Mesendoderm (in vitro differentiated cells): Measurements from ENCODE around the gene PLEKHG1.

Experiments
- DNase-seq: peaks from one replicate; pipeline ENCODE4 v3.0.0; 2013
- H2AK5ac ChIP-seq: 2 replicates; pipeline ENCODE4 v1.6.1; 2013; ENCODE audit warnings: low read length, inconsistent platforms
- H2BK120ac ChIP-seq: 2 replicates; pipeline ENCODE4 v1.6.1; 2013; ENCODE audit warnings: low read depth, mild to moderate bottlenecking, low read length, moderate library complexity, mixed read lengths
- H2BK15ac ChIP-seq: replicated peaks from 2 replicates; pipeline ENCODE4 v1.6.1; 2013; ENCODE audit warnings: low read depth, mild to moderate bottlenecking, moderate library complexity
- H2BK5ac ChIP-seq: 2 replicates; pipeline ENCODE4 v1.6.1; 2013; ENCODE audit warnings: low read length, inconsistent platforms
- H3K18ac ChIP-seq: 2 replicates; pipeline ENCODE4 v1.6.1; 2013; ENCODE audit warnings: mild to moderate bottlenecking, low read length, mixed read lengths
- H3K23ac ChIP-seq: one replicate; pipeline ENCODE4 v1.6.1; 2013; ENCODE audit warnings: low read length
- H3K27ac ChIP-seq: 2 replicates; pipeline ENCODE4 v1.5.1; 2013; ENCODE audit warnings: low read depth, mild to moderate bottlenecking, inconsistent platforms, low read length, moderate library complexity
- H3K27me3 ChIP-seq: 2 replicates; pipeline ENCODE4 v1.6.1; 2013; ENCODE audit warnings: low read length, control low read depth, mild to moderate bottlenecking, inconsistent platforms; ENCODE audit not compliant: insufficient read depth, poor library complexity
- H3K36me3 ChIP-seq: 2 replicates; pipeline ENCODE4 v1.6.1; 2013; ENCODE audit warnings: low read length, inconsistent platforms; ENCODE audit not compliant: control insufficient read depth, insufficient read depth
- H3K4ac ChIP-seq: one replicate; pipeline ENCODE4 v1.6.1; 2013; ENCODE audit warnings: low read depth, mild to moderate bottlenecking, low read length, moderate library complexity
- H3K4me1 ChIP-seq: 2 replicates; pipeline ENCODE4 v1.6.1; 2013; ENCODE audit warnings: low read depth, low read length, inconsistent platforms; ENCODE audit not compliant: control insufficient read depth
- H3K4me2 ChIP-seq: 2 replicates; pipeline ENCODE4 v1.6.1; 2013; ENCODE audit warnings: low read length
- H3K4me3 ChIP-seq: 2 replicates; pipeline ENCODE4 v1.5.1; 2013; ENCODE audit warnings: mild to moderate bottlenecking, low read length
- H3K56ac ChIP-seq: one replicate; pipeline ENCODE4 v1.6.1; 2013; ENCODE audit warnings: low read length
- H3K79me1 ChIP-seq: 2 replicates; pipeline ENCODE4 v1.6.1; 2013; ENCODE audit warnings: low read length, inconsistent platforms
- H3K79me2 ChIP-seq: 2 replicates; pipeline ENCODE4 v1.6.1; 2013; ENCODE audit warnings: mild to moderate bottlenecking, low read length; ENCODE audit not compliant: control insufficient read depth, insufficient read depth
- H3K9ac ChIP-seq: 2 replicates; pipeline ENCODE4 v1.6.1; 2013; ENCODE audit warnings: low read length, inconsistent platforms
- H4K5ac ChIP-seq: one replicate; pipeline ENCODE4 v1.6.1; 2013; ENCODE audit warnings: low read length
- H4K8ac ChIP-seq: one replicate; pipeline ENCODE4 v1.6.1; 2013; ENCODE audit warnings: low read depth, mild to moderate bottlenecking, control low read depth, low read length, moderate library complexity
- WGBS: extraction: QIAGEN DNeasy Blood & Tissue Kit; methylation state at CpG from one replicate; pipeline ENCODE4 v1.1.7; 2013; ENCODE audit warnings: low lambda C conversion rate, missing lambda C conversion rate; ENCODE audit not compliant: insufficient coverage; ENCODE audit errors: extremely low coverage; 5-methylcytosine and 5-hydroxymethylcytosine counted together

PLEKHG1 gene

GRCh38 chr6:150628908-150629307 is 29.2 kb downstream of the PLEKHG1 start:
- Histone ChIP-seq H3K56ac (no peak overlapping the region), H3K4me2 (no peak overlapping the region), H2BK5ac (no peak overlapping the region), H3K4me3 (no peak overlapping the region), H3K79me1 (no peaks in the 10 kb centered on the region), H3K27ac (no peak overlapping the region), H3K4ac (no peak overlapping the region), H3K79me2 (no peaks in the 10 kb centered on the region), H3K36me3 (no peaks in the 10 kb centered on the region), H3K9ac (no peak overlapping the region), H3K27me3 (no peaks in the 10 kb centered on the region), H2BK120ac (no peak overlapping the region), H3K18ac (no peak overlapping the region), H3K23ac (no peak overlapping the region), H4K5ac (no peak overlapping the region), H3K4me1 (no peaks in the 10 kb centered on the region), H2AK5ac (no peak overlapping the region), H4K8ac (no peak overlapping the region), H2BK15ac (no peak overlapping the region)
- WGBS, result no CpG with 5 or more reads among the region's 6 CpGs
- no peak for DNase-seq

GRCh38 chr6:150631283-150631983 is 31.7 kb downstream of the PLEKHG1 start:
- Histone ChIP-seq H3K9ac (no peak overlapping the region), H3K4ac (no peak overlapping the region), H3K79me1 (no peaks in the 10 kb centered on the region), H4K5ac (no peak overlapping the region), H2BK120ac (no peak overlapping the region), H3K27me3 (no peaks in the 10 kb centered on the region), H3K4me1 (no peaks in the 10 kb centered on the region), H3K56ac (no peak overlapping the region), H3K4me3 (no peak overlapping the region), H2AK5ac (no peak overlapping the region), H2BK5ac (no peak overlapping the region), H3K79me2 (no peaks in the 10 kb centered on the region), H3K27ac (no peak overlapping the region), H3K18ac (no peak overlapping the region), H3K36me3 (no peaks in the 10 kb centered on the region), H2BK15ac (no peak overlapping the region), H4K8ac (no peak overlapping the region), H3K23ac (no peak overlapping the region), H3K4me2 (no peak overlapping the region)
- WGBS, result no CpG with 5 or more reads among the region's 12 CpGs
- DNase-seq, result no peak

- H3K36me3 ChIP-seq, result no peaks in the 10 kb centered on the region
- no peaks in the 10 kb centered on the region for H3K4me1 ChIP-seq
- H3K4me2 ChIP-seq, result no peak overlapping the region
- H4K8ac ChIP-seq, result no peak overlapping the region
- no peak overlapping the region for H3K27ac ChIP-seq
- H3K79me1 ChIP-seq, result no peaks in the 10 kb centered on the region
- H2BK15ac ChIP-seq, result no peak overlapping the region
- no peak for DNase-seq
- H3K4ac ChIP-seq, result no peak overlapping the region
- H2BK5ac ChIP-seq, result no peak overlapping the region
- no peak overlapping the region for H3K9ac ChIP-seq
- no peak overlapping the region for H4K5ac ChIP-seq
- no peaks in the 10 kb centered on the region for H3K79me2 ChIP-seq
- no peak overlapping the region for H3K56ac ChIP-seq
- H2BK120ac ChIP-seq, result no peak overlapping the region
- H3K27me3 ChIP-seq, result no peaks in the 10 kb centered on the region
- H3K23ac ChIP-seq, result no peak overlapping the region
- no peak overlapping the region for H2AK5ac ChIP-seq
- whole genome bisulfite sequencing, result no CpG with 5 or more reads among the region's 9 CpGs
- no peak overlapping the region for H3K4me3 ChIP-seq
- H3K18ac ChIP-seq, result no peak overlapping the region
These were observed 32.4 kb downstream of the PLEKHG1 start for GRCh38 chr6:150631984-150632642.

GRCh38 chr6:150632785-150633485 is 33.2 kb downstream of the PLEKHG1 start:
- no peak overlapping the region for H3K27ac ChIP-seq
- no CpG with 5 or more reads among the region's 13 CpGs for WGBS

GRCh38 chr6:150633486-150633834 is 33.8 kb downstream of the PLEKHG1 start:
- Histone ChIP-seq H3K79me1 (no peaks in the 10 kb centered on the region), H3K4ac (no peak overlapping the region), H3K9ac (no peak overlapping the region), H3K18ac (no peak overlapping the region), H2BK5ac (no peak overlapping the region), H4K5ac (no peak overlapping the region), H3K23ac (no peak overlapping the region), H3K36me3 (no peaks in the 10 kb centered on the region), H2BK120ac (no peak overlapping the region), H4K8ac (no peak overlapping the region), H3K4me2 (no peak overlapping the region), H3K27ac (no peak overlapping the region), H3K4me3 (no peak overlapping the region), H3K27me3 (no peaks in the 10 kb centered on the region), H3K79me2 (no peaks in the 10 kb centered on the region), H3K4me1 (no peaks in the 10 kb centered on the region), H2BK15ac (no peak overlapping the region), H3K56ac (no peak overlapping the region), H2AK5ac (no peak overlapping the region)
- no peak for DNase-seq
- WGBS, result no CpG with 5 or more reads among the region's 4 CpGs

More at GRCh38 chr6:150632785-150633485, 33.2 kb downstream of the PLEKHG1 start:
- no peak overlapping the region for H3K18ac ChIP-seq
- H3K56ac ChIP-seq, result no peak overlapping the region
- no peak overlapping the region for H3K4ac ChIP-seq
- no peak overlapping the region for H2BK15ac ChIP-seq
- no peak overlapping the region for H2AK5ac ChIP-seq
- no peaks in the 10 kb centered on the region for H3K27me3 ChIP-seq
- no peak overlapping the region for H3K4me3 ChIP-seq
- no peak overlapping the region for H4K5ac ChIP-seq
- H3K79me1 ChIP-seq, result no peaks in the 10 kb centered on the region
- H3K79me2 ChIP-seq, result no peaks in the 10 kb centered on the region
- H4K8ac ChIP-seq, result no peak overlapping the region
- DNase-seq, result no peak
- no peaks in the 10 kb centered on the region for H3K36me3 ChIP-seq
- no peak overlapping the region for H3K23ac ChIP-seq
- no peak overlapping the region for H2BK5ac ChIP-seq
- H3K9ac ChIP-seq, result no peak overlapping the region
- H2BK120ac ChIP-seq, result no peak overlapping the region
- no peaks in the 10 kb centered on the region for H3K4me1 ChIP-seq
- no peak overlapping the region for H3K4me2 ChIP-seq
